Lower leg skin (tissue), 3 donors: ENCODE measurements around the gene GPR63.

Source experiments
- CTCF ChIP-seq, 3 donors: fragments of 450-650 bp; IDR thresholded peaks; one replicate each; pipeline ENCODE4 v1.5.1; 2016; ENCODE audit warnings: antibody characterized with exemption in 3 of 3, mild to moderate bottlenecking in 3 of 3, moderate library complexity in 2 of 3
- POLR2A ChIP-seq, 2 donors: fragments of 450-650 bp; IDR thresholded peaks; one replicate each; pipeline ENCODE4 v1.6.1; 2016 to 2017; ENCODE audit warnings: antibody characterized with exemption in 2 of 2, mild to moderate bottlenecking in 1 of 2, moderate library complexity in 1 of 2

GRCh38 chr6:96865055-96865405 lies 27.8 kb upstream of the GPR63 start:
- no peak for TF ChIP-seq CTCF (IDR thresholded peaks at IDR 0.05)
- TF ChIP-seq POLR2A (IDR thresholded peaks at IDR 0.05) = no peak
